ENCODE measurements around the gene CFAP70. TPM values are rescaled to one million over a fixed set of nuclear protein-coding genes. Genes with fewer than 3 reads are reported as not detected.

The CFAP70 gene
- total and polyA plus RNA-seq, 2 of the 8 experiments (the other 6 are each of a cell fraction or from before 2014, with no cell fraction given) = 0.21 to 0.30 TPM

- Histone ChIP-seq H3K4me1 (replicated peaks in 1 of 4; ENCODE audit: control insufficient read depth in 3 of 4, insufficient read depth in 4 of 4, low read length in 3 of 4) (peaks cover 0 to 3% (median 2%) of the 10 kb centered on the region in 4 experiments; a peak in 5 of 7 replicates), H2AK5ac (ENCODE audit: low read depth, low read length) (no peak within 1 kb of the TSS), H3K18ac (ENCODE audit: extremely low read depth, low read length) (peak within 1 kb of the TSS; percentile 97; the same call in 1 of the 2 replicates), H3K23me2 (ENCODE audit: low read depth, low read length) (peaks cover 4% of the 10 kb centered on the region; the same call in 1 of the 2 replicates), H4K5ac (ENCODE audit: insufficient read length, low read depth, low read length) (peak within 1 kb of the TSS; percentile 97), H3K9ac (replicated peaks in 1 of 4; ENCODE audit: extremely low read depth in 1 of 4, low read depth in 3 of 4, low read length in 3 of 4) (peak within 1 kb of the TSS; percentile 87 to 98 (median 93)), H2BK12ac (ENCODE audit: low read depth, low read length) (no peak within 1 kb of the TSS), H3K27ac (ENCODE audit: low read depth, low read length) (peak within 1 kb of the TSS; percentile 95), H2BK15ac (ENCODE audit: low read length) (0 out of 2 replicates have a peak within 1 kb of the TSS, but pooled peaks have one; percentile 77), H4K20me1 (replicated peaks in 1 of 2; ENCODE audit: control insufficient read depth in 1 of 2, insufficient read depth in 2 of 2, low read length in 2 of 2) (peaks cover 0 to 3% of the 10 kb centered on the region in 2 experiments), H2BK5ac (ENCODE audit: low read depth, low read length) (peak within 1 kb of the TSS; percentile 99), H4K91ac (replicated peaks; ENCODE audit: insufficient read length, low read length) (peak within 1 kb of the TSS; percentile 91), H3K9me3 (ENCODE audit: insufficient read depth in 2 of 2, low read depth in 1 of 2, low read length in 1 of 2) (no peaks in the 10 kb centered on the region), H3K79me2 (ENCODE audit: control insufficient read depth in 1 of 2, insufficient read depth in 2 of 2, low read length in 2 of 2) (peaks cover 7 to 66% of the 10 kb centered on the region in 2 experiments; a peak in 2 of 4 replicates), H2AFZ (ENCODE audit: low read length) (peak within 1 kb of the TSS; percentile 63; the same call in 1 of the 2 replicates), H3K4me2 (ENCODE audit: insufficient read depth in 1 of 2, low read depth in 2 of 2, low read length in 2 of 2) (peak within 1 kb of the TSS; percentile 21 to 69), H3K79me1 (ENCODE audit: low read depth, low read length) (0 out of 2 replicates have a peak, but pooled peaks cover 2% of the 10 kb centered on the region), H3K14ac (ENCODE audit: insufficient read length) (no peak within 1 kb of the TSS), H3K27me3 (replicated peaks in 1 of 4; ENCODE audit: control insufficient read depth in 3 of 4, extremely low read depth in 1 of 4, insufficient read depth in 3 of 4, low read length in 3 of 4) (no peaks in the 10 kb centered on the region), H4K8ac (ENCODE audit: extremely low read depth, insufficient read depth, low read length) (peak within 1 kb of the TSS; percentile 100), H2BK20ac (ENCODE audit: low read length) (no peak within 1 kb of the TSS), H3K56ac (replicated peaks; ENCODE audit: insufficient read length, low read depth, low read length) (peak within 1 kb of the TSS; percentile 98), H3K4me3 (ENCODE audit: extremely low read depth in 1 of 4, insufficient read depth in 2 of 4, low read depth in 3 of 4, low read length in 4 of 4) (peak within 1 kb of the TSS; percentile 57 to 92 (median 86)), H3K23ac (ENCODE audit: insufficient read length) (no peak within 1 kb of the TSS), H2BK120ac (replicated peaks; ENCODE audit: low read depth, low read length) (no peak within 1 kb of the TSS), H3K36me3 (ENCODE audit: control insufficient read depth in 2 of 4, insufficient read depth in 4 of 4, low read length in 3 of 4) (peaks cover 18 to 55% (median 43%) of the 10 kb centered on the region in 4 experiments), H3K4ac (replicated peaks; ENCODE audit: insufficient read length, low read depth, low read length) (peak within 1 kb of the TSS; percentile 97)
- FAIRE-seq (no peak), DNase-seq (ENCODE audit: low read depth in 1 of 2, low spot score in 2 of 2) (peak; percentile 95 to 99)
- POLR2A ChIA-PET (ENCODE audit: partially characterized antibody) = interaction anchor here (0.6 to 4.8 kb wide), 49 partner anchors 9 to 526 kb away, joined by 3 to 62 read pairs (median 4); partner anchors contain the start of genes ANXA7, CFAP70, ECD and FAM149B1
- 3% methylated on average over 60 of the region's 78 CpGs; no CpG with 5 or more reads in 1 of the 2 experiments for WGBS, 2 experiments (ENCODE audit: extremely low coverage in 1 of 2, insufficient coverage in 1 of 2, insufficient read length in 1 of 2, insufficient replicate concordance in 2 of 2, low coverage in 1 of 2, low lambda C conversion rate in 2 of 2, missing lambda C conversion rate in 1 of 2)
- CTCF ChIA-PET (ENCODE audit: partially characterized antibody) = interaction anchor here (0.6 to 1.7 kb wide), 2 partner anchors 11 to 94 kb away, joined by 3 to 4 read pairs; no protein-coding TSS in a partner anchor
- TF ChIP-seq NRF1 (IDR thresholded peaks at IDR 0.05; ENCODE audit: low read depth, low read length) (peak; percentile 28; the same call in 1 of the 2 replicates), SP4 (IDR thresholded peaks at IDR 0.05; ENCODE audit: low read length) (peak; percentile 94), E2F6 (IDR thresholded peaks at IDR 0.05) (peak; percentile 52), SP1 (IDR thresholded peaks at IDR 0.05; ENCODE audit: low read depth, low read length) (peak; percentile 11; the same call in 1 of the 2 replicates), EP300 (IDR thresholded peaks at IDR 0.05; ENCODE audit: borderline replicate concordance in 1 of 2, low read depth in 2 of 2, low read length in 2 of 2) (no peak), GTF2F1 (IDR thresholded peaks at IDR 0.05; ENCODE audit: borderline replicate concordance, low read depth, low read length) (peak; percentile 83), HDAC2 (IDR thresholded peaks at IDR 0.05; ENCODE audit: borderline replicate concordance in 1 of 2, low read depth in 2 of 2, low read length in 2 of 2) (0 out of 4 replicates have a peak, but pooled peaks of 1 of the 2 experiments have one; percentile 76), ATF3 (IDR thresholded peaks at IDR 0.05; ENCODE audit: insufficient read depth, low read depth, low read length) (0 out of 2 replicates have a peak, but pooled peaks have one; percentile 46)
Measured at GRCh38 chr10:73246646-73247508, 111.8 kb downstream of the CFAP70 start, which contains the start of gene DNAJC9. DNAJC9 (minus strand) TSS chr10:73247255; CDS start chr10:73247189, 66 bp downstream.
